ENCODE measurements around the gene ATOH1.

ATOH1 gene

GRCh38 chr4:93810340-93810992 lies 18.1 kb upstream of the ATOH1 start:
- H4K20me1 ChIP-seq (ENCODE audit: low read depth, low read length) = no peaks in the 10 kb centered on the region
- H3K27me3 ChIP-seq (ENCODE audit: low read length) = no peaks in the 10 kb centered on the region
- no peak overlapping the region for H3K9ac ChIP-seq (ENCODE audit: low read length)
- H3K9me2 ChIP-seq (replicated peaks; ENCODE audit: insufficient read depth, low read length) = no peaks in the 10 kb centered on the region
- H3K79me2 ChIP-seq (ENCODE audit: insufficient read depth, low read length) = no peaks in the 10 kb centered on the region
- H3K4me3 ChIP-seq (ENCODE audit: insufficient read depth, low read length, poor library complexity, severe bottlenecking) = no peak overlapping the region
- H3F3A ChIP-seq (ENCODE audit: insufficient read depth) = no peaks in the 10 kb centered on the region
- no peak overlapping the region for H3K27ac ChIP-seq (ENCODE audit: low read depth, low read length)
- no peaks in the 10 kb centered on the region for H3K9me3 ChIP-seq (ENCODE audit: insufficient read depth, low read length)
- no peak overlapping the region for H2AFZ ChIP-seq (ENCODE audit: low read depth, low read length, severe bottlenecking)
- H3K4me2 ChIP-seq (ENCODE audit: low read depth, low read length, poor library complexity, severe bottlenecking) = no peak overlapping the region
- TF ChIP-seq CTCF (IDR thresholded peaks at IDR 0.05; ENCODE audit: insufficient read depth, low read length, poor library complexity, severe bottlenecking) (no peak), EZH2phosphoT487 (conservative IDR thresholded peaks at IDR 0.05; ENCODE audit: low read length) (no peak)
- no peaks in the 10 kb centered on the region for H3K36me3 ChIP-seq (ENCODE audit: low read length)

- H3K79me2 ChIP-seq (ENCODE audit: insufficient read depth, low read length) = no peaks in the 10 kb centered on the region
- no peaks in the 10 kb centered on the region for H3K9me3 ChIP-seq (ENCODE audit: insufficient read depth, low read length)
- no peaks in the 10 kb centered on the region for H3K36me3 ChIP-seq (ENCODE audit: low read length)
- H2AFZ ChIP-seq (ENCODE audit: low read depth, low read length, severe bottlenecking) = no peak overlapping the region
- no peaks in the 10 kb centered on the region for H3F3A ChIP-seq (ENCODE audit: insufficient read depth)
- no peak overlapping the region for H3K9ac ChIP-seq (ENCODE audit: low read length)
- H3K9me2 ChIP-seq (replicated peaks; ENCODE audit: insufficient read depth, low read length) = no peaks in the 10 kb centered on the region
- TF ChIP-seq EZH2phosphoT487 (conservative IDR thresholded peaks at IDR 0.05; ENCODE audit: low read length) = no peak
- TF ChIP-seq CTCF (IDR thresholded peaks at IDR 0.05; ENCODE audit: insufficient read depth, low read length, poor library complexity, severe bottlenecking) = no peak
- no peak overlapping the region for H3K27ac ChIP-seq (ENCODE audit: low read depth, low read length)
- H3K27me3 ChIP-seq (ENCODE audit: low read length) = no peaks in the 10 kb centered on the region
- no peaks in the 10 kb centered on the region for H4K20me1 ChIP-seq (ENCODE audit: low read depth, low read length)
- no peak overlapping the region for H3K4me2 ChIP-seq (ENCODE audit: low read depth, low read length, poor library complexity, severe bottlenecking)
- H3K4me3 ChIP-seq (ENCODE audit: insufficient read depth, low read length, poor library complexity, severe bottlenecking) = no peak overlapping the region
Observed at GRCh38 chr4:93813092-93813491, 15.5 kb upstream of the ATOH1 start.

GRCh38 chr4:93814141-93814540 lies 14.4 kb upstream of the ATOH1 start:
- Histone ChIP-seq H3F3A (ENCODE audit: insufficient read depth) (no peaks in the 10 kb centered on the region), H2AFZ (ENCODE audit: low read depth, low read length, severe bottlenecking) (no peak overlapping the region), H3K79me2 (ENCODE audit: insufficient read depth, low read length) (no peaks in the 10 kb centered on the region), H3K9me3 (ENCODE audit: insufficient read depth, low read length) (no peaks in the 10 kb centered on the region), H3K9ac (ENCODE audit: low read length) (no peak overlapping the region), H3K27ac (ENCODE audit: low read depth, low read length) (no peak overlapping the region), H3K9me2 (replicated peaks; ENCODE audit: insufficient read depth, low read length) (no peaks in the 10 kb centered on the region), H3K27me3 (ENCODE audit: low read length) (no peaks in the 10 kb centered on the region), H3K4me3 (ENCODE audit: insufficient read depth, low read length, poor library complexity, severe bottlenecking) (no peak overlapping the region), H4K20me1 (ENCODE audit: low read depth, low read length) (no peaks in the 10 kb centered on the region), H3K36me3 (ENCODE audit: low read length) (no peaks in the 10 kb centered on the region), H3K4me2 (ENCODE audit: low read depth, low read length, poor library complexity, severe bottlenecking) (no peak overlapping the region)
- TF ChIP-seq CTCF (IDR thresholded peaks at IDR 0.05; ENCODE audit: insufficient read depth, low read length, poor library complexity, severe bottlenecking) = no peak
- no peak for TF ChIP-seq EZH2phosphoT487 (conservative IDR thresholded peaks at IDR 0.05; ENCODE audit: low read length)

Data from SU-DHL-6 (cell line).